Thyroid gland (tissue), 4 donors: ENCODE data around the gene ATP2A2.

Source experiments
- POLR2A ChIP-seq, 2 donors: fragments of 450-650 bp; IDR thresholded peaks; one replicate each; pipeline ENCODE4 v1.6.1; 2017; ENCODE audit warnings: antibody characterized with exemption in 2 of 2, mild to moderate bottlenecking in 2 of 2, moderate library complexity in 1 of 2
- TF ChIP-seq, protein P1 (sequence below), 6 experiments: fragments of 200-600 bp in 3 of 6; fragments of 450-650 bp in 3 of 6; sonication (generic) in 3 of 6; IDR thresholded peaks; one replicate each; pipeline ENCODE4 v1.5.1; 2016 to 2019; ENCODE audit warnings: antibody characterized with exemption in 6 of 6, mild to moderate bottlenecking in 2 of 6, inconsistent platforms in 1 of 6, moderate library complexity in 1 of 6

DNA sequence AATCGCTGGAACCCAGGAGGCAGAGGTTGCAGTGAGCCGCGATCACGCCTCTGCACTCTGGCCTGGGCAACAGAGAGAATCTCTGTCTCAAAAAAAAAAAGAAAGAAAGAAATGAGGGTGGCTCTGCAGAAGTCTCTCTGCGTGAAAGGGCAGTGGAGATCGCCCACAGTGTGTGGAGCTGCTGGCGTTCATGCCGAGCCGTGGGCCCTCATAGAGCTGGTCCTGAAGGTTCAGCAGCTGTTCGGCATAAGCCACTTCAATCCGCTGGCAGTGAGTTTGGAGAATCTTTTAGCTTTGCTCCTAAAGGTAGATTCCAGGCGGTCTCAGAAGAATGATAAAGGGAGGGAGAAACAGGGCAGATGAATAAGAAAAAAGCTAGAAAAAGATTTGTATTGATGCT, 36.7 kb upstream of the ATP2A2 start:
- TF ChIP-seq POLR2A (IDR thresholded peaks at IDR 0.05), result no peak
- TF ChIP-seq, protein P1, sequence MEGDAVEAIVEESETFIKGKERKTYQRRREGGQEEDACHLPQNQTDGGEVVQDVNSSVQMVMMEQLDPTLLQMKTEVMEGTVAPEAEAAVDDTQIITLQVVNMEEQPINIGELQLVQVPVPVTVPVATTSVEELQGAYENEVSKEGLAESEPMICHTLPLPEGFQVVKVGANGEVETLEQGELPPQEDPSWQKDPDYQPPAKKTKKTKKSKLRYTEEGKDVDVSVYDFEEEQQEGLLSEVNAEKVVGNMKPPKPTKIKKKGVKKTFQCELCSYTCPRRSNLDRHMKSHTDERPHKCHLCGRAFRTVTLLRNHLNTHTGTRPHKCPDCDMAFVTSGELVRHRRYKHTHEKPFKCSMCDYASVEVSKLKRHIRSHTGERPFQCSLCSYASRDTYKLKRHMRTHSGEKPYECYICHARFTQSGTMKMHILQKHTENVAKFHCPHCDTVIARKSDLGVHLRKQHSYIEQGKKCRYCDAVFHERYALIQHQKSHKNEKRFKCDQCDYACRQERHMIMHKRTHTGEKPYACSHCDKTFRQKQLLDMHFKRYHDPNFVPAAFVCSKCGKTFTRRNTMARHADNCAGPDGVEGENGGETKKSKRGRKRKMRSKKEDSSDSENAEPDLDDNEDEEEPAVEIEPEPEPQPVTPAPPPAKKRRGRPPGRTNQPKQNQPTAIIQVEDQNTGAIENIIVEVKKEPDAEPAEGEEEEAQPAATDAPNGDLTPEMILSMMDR (IDR thresholded peaks at IDR 0.05), result no peak
